HG03095 (cell line): ENCODE results near the gene PDXDC1.
"Not testable (repeated sequence)": the region's sequence is repeated elsewhere in the genome, so short reads cannot be mapped to it uniquely, and the experiment has no call there.

Experiments
- ATAC-seq: cut with Tn5 transposase; IDR thresholded peaks from one replicate; pipeline ENCODE4 v1.9.1; 2021; ENCODE audit warnings: moderate library complexity; ENCODE audit not compliant: unreplicated experiment

PDXDC1 gene

DNA sequence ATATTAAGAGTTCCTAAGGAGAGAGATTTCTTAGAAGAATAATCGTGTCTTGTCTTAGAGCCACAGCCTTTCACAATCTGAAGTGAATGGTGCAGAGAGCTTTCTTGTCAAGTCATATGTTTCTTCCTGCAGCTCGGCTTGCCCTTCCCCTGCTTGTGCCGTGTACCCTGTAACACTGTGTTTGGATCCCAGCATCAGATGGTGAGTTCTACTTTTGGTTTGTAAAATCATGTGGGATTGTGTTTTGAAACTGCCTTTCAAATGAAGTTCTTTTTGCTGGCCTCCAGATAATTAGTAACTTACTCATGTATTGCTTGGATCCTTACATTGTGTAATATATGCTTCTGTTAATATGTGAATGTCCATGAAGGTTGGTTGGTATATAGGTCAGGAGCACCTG lies 33.8 kb downstream of the PDXDC1 start:
- not testable (repeated sequence) for ATAC-seq

DNA sequence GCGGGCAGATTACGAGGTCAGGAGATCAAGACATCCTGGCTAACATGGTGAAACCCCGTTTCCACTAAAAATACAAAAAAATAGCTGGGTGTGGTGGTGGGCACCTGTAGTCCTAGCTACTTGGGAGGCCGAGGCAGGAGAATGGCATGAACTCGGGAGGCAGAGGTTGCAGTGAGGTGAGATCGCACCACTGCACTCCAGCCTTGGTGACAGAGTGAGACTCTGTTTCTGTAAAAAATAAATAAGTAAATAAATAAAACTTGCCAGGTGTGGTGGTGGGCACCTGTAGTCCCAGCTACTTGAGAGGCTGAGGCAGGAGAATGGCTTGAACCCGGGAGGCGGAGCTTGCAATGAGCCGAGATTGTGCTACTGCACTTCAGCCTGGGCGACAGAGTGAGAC lies 38.1 kb downstream of the PDXDC1 start:
- ATAC-seq, result not testable (repeated sequence)

DNA sequence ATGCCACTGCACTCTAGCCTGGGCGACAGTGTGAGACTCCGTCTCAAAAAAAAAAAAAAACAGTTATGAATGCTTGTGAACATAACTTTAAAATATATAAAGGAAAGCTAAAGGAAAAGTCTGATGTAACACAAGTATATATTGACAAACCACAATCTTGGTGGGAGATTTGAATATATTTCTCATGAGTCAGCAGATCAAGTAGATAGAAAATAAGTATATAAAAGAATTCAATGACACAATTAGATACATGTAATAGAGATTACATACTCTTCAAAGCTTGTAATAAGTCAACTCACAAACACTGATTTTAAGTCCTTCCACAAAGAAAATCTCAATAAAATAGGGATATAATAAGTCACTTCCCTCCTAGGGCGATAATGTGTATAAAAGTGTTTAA lies 40.8 kb downstream of the PDXDC1 start:
- not testable (repeated sequence) for ATAC-seq

DNA sequence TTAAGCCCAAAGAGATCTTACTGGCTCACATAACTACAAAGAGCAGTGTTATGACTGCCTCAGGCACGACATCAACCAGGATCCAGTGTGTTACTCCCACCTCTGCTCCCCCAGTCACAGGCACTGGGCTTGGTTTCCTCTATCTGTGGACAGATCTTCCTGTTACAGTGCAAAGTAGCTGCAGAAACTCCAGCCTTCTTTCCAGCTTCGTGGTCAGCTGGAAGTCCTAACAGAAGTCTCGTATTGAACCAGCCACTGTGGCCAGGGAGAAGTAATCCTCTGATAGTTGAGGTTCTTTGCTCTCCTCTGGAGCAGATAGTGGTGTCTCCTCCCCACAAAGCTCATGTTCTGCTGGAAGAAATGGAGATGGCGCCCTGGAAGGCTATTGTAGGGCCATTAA lies 41.5 kb downstream of the PDXDC1 start:
- not testable (repeated sequence) for ATAC-seq

DNA sequence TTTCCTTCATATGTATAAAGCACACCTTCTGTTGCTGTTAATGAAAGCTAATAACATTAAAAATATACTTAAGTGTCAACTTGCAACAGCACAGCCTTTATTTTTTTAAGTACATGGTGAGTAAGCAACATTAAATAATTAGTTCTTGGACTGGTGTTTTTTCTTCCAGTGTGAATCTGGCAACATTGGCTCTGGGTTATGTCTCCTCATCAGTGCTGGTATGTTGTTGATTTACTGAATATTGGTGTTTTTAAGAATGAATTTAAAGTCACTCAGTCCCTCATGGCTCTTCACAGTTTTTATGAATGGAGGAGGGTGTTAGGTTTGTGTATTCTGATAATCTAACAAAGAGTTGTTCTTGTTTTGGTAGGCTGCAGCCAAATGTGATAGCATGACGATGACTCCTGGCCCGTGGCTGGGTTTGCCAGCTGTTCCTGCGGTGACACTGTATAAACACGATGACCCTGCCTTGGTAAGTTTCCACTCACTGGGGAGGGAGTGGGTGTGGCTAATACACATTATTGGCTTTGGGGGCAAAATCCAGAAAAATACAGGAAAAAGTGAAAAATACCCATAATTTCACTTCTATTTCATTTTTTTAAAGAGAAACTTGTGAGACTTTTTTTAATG lies 42.2 kb downstream of the PDXDC1 start:
- ATAC-seq, result not testable (repeated sequence)

DNA sequence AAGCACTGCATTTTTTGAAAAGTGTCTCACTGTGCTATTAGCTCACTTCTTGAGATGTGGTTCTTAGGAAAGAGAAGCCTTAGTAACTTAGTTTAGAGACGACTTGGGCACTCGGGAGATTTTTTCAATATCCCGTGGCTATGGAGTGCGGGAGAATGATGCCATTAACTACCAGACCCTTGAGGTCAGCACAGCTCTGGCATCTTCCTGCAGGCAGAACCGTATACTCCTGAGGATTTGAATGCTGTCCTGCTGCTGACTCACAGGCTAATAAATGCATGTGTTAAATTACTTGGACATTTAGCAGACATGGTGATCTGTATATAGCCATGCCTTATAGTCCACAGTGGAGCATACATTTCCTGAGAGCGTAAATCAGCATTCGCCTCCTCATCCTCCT lies 46.6 kb downstream of the PDXDC1 start:
- ATAC-seq, result not testable (repeated sequence)

DNA sequence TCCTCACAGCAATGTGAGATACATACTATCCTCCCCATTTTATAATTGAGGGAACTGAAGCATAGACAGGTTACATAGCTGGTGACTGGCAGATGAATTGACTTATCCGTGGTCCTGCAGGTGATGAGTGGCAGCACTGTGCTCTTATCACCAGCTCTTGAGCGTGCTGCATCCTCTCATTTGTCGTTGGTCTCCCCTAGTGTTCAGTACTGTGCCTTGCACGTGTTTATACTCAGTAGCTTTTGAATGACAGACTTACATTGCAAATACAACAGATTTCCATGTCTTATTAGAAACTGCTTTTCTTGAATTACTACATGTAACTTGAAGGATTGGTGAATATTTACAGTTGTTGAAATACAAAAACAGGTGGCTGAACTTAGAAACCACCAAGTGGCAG lies 47.4 kb downstream of the PDXDC1 start:
- ATAC-seq, result peak; percentile 77

DNA sequence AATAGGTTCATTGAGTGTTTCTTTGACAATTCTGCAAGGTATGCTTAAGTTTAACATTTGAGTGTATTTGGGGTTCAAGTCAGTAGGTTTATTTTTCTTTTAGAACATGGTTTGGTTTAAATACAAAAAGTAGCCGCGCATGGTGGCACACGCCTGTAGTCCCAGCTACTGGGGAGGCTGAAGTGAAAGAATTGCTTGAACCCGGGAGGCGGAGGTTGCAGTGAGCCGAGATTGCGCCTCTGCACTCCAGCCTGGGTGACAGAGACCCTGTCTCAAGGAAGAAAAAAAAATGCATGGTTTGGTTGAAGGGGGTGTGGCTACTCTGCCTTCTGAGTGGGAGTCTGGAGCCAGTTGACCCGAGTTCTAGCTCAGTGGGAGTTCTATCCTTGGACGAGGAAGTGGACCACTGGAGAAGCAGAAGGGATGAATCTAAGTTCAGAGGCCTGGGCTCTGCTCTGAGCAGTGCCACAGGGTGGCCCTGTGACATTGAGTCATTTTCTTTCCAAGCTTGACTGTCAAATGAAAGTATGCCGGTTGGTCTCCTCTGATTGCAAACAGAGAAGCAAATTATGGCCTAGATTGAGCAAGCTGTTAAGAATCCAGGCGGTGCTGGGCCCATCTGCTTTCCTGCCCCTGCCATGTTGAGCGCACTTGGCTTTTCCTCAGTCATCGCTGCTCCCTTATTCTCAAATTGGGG lies 48.7 kb downstream of the PDXDC1 start:
- ATAC-seq, result not testable (repeated sequence)

DNA sequence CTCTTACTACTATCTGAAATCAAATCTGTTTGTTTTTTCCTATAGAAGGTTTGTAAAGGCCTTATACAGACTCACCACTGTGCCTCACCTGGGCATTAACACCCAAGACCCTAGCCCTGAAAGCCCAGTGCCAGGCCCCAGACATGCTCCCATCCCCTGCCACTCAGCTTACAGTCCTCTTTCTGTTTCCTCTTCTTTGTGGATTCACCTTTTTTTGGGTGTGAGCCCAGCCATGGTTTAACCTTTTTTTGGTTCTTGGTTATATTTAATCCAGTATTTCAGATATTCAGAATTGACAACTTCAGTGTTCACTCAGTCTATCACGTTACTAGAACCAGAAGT lies 50.0 kb downstream of the PDXDC1 start:
- not testable (repeated sequence) for ATAC-seq

DNA sequence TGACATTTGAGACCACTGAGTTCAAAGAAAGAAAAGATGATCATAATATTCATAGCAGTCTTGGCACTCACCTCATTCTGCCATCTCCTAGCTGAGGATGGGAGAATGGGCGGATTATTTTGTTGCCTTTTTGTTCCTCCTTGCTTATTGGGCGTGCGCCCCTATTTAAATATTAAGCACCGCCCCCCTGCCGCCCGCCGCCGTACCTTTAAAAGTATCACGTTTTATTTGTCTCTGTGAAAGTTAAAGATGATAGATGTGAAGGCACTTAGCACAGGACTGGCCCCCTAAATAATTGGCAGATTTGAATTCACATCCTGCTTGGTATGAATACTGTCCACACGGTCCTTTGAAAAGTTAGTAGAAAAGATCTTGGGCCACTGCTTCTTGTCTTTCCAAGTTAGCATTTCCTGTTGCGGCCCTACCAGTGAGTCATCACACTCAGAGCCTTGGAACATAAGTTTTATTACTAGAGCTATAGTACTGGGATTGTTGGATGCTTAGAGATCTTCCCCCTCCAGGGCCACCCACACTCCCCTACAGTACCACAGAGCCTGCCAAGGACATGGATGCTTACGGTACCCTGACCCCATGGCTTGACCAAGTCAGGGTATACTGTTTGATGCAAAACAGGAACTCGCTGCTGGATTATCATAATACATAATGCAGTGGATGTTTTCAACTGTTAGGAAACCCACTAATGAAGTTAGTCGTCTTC lies 50.6 kb downstream of the PDXDC1 start:
- not testable (repeated sequence) for ATAC-seq

DNA sequence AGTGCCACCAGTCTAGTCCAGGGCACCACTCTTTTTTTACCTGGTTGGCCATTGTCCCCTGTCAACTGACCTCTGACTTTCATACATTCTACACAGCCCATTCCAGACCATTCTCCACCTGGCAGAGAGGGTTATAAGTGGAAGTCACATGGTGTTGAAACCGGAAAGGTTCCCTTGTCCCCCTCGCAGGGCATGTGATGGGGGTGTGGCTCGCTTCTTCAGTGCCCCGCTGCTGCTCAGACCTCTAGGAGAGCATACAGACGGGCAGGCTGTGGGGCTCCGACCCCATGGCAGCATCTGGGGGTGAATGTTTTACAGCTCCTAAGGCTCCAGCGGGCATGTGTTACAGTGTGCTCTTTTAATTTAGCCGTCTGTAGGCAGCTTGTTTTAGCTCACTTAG lies 52.2 kb downstream of the PDXDC1 start:
- not testable (repeated sequence) for ATAC-seq

DNA sequence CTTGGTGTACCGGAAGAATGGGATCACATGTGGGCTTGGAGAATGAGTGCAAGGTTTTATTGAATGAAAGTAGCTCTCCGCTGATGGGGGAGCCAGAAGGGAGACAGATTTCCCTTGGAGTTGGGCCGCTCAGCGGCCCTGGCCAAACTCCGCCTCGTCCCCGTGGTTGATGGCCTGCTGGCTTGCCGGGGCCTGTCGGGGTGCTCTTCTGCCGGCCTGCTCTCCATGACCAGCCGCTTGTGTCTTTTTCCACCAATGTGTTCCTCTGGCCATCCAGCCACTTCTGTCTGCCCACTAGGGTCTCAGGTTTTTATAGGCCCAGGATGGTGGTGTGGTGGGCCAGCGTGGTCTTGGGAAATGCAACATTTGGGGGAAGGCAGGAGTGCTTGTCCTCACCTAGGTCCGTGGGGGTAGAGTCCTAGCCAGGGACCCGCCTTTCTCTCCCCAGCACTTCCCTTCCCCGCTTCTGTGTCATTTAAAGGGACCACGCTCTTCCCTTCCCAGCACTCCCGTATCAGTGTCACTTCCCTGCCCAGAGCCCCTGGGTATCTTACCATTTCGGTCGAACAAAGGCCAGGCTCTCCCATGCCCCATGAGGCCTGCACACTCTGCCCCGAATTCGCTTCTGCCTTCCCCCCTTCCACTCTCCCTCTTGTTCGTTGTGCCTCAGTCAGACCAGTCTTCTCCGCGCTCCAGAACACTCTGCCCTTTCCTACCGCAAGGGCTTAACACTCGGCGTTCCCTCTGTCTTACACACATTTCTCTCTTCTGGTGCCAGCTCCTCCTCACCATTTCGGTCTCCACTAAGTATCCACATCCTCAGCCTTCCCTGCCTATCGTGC lies 52.9 kb downstream of the PDXDC1 start:
- ATAC-seq, result not testable (repeated sequence)

DNA sequence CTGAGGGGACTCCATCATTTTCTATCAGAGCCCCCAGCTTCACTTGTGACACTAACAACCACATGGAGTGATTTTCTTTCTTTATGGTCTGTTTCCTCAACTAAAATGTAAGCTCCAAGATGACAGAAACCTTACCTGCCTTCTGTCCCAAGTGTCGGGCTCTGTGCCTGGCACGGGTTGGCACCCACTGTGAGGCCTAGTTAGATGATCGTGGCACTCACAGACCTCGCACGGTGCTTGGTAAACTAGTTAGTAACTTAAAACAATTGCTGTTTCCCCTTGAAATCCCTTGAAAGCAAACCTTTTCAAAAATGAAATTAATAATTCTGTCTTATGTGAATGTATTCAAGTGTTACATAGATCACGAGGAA lies 53.5 kb downstream of the PDXDC1 start:
- not testable (repeated sequence) for ATAC-seq

DNA sequence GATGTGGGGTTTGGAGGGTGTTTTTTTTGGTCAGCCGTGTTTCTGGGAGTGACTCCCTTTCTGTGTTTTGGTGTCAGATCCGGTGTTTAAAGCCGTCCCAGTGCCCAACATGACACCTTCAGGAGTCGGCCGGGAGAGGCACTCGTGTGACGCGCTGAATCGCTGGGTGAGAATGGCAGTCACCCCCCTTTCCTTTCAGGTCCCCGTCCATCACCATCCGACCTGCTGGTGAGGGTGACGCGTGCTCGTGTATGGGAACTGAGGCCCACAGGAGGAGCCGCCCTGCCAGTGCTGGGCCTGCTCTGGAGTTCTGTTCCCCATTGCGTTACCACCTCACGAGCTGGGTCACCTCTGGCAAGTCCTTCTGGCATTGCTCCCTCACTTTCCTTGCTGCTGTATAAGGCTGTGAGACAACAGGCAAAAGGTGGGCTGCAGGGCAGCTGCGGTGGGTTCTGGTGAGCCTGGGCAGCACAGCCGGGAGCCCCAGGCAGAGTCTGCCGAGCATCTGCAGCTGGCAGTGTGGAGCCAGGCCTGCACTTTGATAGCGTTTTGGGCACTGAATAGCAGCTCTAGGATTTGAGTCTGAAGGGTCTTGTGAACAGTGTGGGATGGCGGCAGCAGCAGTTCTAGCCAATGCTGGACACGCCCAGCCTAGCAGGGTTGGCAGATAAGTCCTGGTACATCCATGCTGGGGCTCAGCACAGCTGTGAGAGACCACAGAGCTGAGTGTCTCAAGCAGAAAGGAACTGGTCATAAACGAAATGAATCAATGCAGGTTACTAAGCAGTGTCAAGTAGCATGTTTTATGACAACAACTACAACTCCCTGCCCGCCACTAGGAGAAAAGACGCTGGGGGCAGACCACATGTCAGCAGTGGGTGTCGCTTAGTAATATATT lies 54.2 kb downstream of the PDXDC1 start:
- not testable (repeated sequence) for ATAC-seq

DNA sequence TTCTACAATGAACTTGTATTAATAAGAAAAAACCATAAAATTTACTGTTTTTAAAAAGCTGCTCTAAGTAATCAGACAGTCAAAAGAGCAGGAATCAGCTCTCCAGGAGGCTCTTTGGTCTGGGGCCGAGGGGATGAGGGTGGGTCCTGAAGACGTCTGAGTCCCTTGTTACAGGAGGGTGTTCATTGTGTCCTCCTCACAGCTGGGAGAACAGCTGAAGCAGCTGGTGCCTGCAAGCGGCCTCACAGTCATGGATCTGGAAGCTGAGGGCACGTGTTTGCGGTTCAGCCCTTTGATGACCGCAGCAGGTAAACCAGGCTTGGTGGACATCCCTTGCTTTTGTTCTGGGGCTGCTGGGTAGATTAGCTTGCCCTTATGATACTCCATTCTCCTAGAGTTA lies 54.9 kb downstream of the PDXDC1 start:
- not testable (repeated sequence) for ATAC-seq

DNA sequence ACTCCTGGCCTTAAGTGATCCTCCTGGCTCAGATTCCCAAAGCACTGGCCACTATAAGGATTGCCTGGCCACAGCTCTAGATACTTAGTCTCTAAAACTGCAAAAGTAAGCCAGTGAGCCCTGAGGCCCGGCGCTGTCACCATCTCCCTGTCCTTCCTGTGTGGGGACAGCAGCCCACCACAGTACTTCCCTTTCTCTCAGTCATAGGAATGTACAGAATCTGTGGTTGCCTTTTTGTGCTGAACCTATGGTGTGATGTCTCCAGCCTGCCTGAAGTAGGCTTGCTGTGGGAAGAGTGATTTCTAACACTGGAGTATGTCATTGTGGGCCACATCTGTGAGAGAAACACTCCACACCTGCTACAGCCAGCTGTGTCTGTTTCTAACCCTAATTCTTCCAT lies 56.4 kb downstream of the PDXDC1 start:
- ATAC-seq, result no peak

DNA sequence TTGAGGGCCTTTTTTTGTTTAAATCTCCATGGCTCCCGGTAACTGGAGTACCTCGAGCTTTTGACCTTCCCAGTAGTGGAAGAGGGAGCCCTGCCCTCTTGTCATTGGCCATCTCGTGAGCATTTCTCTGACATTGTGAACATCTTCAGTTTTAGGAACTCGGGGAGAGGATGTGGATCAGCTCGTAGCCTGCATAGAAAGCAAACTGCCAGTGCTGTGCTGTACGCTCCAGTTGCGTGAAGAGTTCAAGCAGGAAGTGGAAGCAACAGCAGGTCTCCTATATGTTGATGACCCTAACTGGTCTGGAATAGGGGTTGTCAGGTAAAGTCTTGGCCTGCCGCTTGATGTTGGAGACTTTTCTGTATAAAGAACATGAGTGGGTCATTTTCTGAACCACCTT lies 56.8 kb downstream of the PDXDC1 start:
- no peak for ATAC-seq

DNA sequence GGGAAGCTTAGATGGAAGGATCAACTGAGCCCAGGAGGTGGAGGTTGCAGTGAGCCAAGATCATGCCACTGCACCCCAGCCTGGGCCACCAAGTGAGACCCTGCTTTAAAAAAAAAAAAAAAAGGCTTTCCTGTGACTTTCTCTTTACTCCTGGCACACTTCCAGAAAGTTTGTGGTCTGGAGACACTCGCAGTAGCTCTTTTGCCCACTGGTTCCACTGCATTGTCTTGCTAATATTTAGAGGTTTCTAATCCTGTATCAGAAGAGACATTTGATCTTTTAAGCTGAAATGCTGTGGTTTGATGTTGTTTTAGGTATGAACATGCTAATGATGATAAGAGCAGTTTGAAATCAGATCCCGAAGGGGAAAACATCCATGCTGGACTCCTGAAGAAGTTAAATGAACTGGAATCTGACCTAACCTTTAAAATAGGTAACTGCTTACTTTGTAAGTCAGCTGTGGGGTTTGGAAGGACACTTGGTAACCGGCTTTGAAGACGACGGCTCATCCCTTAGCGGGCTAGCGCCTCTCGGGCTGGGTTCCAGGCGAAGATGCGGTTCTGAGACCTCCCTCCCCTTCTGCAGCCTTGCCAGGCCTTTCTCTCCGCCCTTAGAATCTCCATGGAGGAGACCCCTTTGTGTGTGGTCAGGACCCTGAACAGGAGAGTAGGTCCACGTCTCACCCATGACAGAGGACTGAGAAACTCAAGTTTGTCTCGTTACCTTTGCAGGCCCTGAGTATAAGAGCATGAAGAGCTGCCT lies 57.9 kb downstream of the PDXDC1 start:
- ATAC-seq, result no peak

DNA sequence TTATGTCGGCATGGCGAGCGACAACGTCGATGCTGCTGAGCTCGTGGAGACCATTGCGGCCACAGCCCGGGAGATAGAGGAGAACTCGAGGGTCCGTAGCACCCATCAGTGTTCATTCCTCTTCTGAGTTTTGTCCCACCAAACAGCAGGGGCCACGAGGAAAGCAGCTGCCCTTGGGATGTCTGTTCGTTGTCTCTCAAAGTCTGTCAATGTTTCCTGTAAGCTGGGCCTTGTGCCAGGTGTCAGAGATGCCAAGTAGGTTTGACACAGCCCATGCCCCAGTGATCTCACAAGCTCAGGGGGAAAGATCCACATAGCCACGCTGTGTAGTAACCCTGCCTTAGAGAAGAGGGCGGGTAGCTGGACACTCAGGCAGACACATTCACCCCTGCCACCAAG lies 58.5 kb downstream of the PDXDC1 start:
- ATAC-seq, result no peak
